Stimulated activated CD4-positive, alpha-beta T cell treated with anti-CD3 and anti-CD28 coated beads, Interleukin-4, amount 100 ng/mL, for 4 hours (primary cell): ENCODE data around the gene CACNG7.

Source experiments
- DNase-seq, 2 experiments: peaks; one replicate each; pipeline ENCODE4 v3.0.0-alpha.2; 2020

CACNG7 gene

DNA sequence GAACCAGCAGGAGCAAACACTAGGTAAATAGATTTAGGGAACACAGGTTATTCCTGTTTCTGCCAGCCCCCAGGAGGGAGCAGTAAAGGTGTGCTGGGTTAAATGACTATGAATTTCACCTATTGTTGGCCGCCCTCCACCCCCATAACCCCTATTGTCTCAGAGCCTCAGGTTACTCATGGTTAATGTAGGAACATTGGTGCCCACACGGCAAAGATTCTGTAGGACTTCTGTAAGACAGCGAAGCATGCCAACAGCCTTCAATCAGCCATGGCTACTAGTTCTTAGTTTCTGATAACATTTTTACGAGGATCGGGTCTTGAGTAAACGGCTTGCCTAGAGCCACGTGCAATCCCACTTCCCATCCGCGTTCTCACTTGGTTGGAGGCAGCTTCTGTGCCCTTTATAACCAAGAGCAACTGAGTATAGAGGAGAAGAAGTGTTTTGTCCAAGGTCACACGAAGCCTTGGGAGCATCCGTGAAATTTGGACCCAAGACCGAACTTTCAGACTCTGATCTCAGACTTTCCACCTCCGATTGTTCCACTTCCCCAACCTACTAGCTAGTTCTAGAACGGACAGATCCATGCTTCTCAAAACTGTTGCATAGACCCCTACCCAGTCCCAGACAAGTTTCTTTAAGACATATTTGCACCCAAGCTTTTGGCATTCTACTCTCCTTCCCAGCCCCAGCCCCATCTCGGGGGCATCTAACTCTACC lies 48.5 kb downstream of the CACNG7 start:
- no peak for DNase-seq

DNA sequence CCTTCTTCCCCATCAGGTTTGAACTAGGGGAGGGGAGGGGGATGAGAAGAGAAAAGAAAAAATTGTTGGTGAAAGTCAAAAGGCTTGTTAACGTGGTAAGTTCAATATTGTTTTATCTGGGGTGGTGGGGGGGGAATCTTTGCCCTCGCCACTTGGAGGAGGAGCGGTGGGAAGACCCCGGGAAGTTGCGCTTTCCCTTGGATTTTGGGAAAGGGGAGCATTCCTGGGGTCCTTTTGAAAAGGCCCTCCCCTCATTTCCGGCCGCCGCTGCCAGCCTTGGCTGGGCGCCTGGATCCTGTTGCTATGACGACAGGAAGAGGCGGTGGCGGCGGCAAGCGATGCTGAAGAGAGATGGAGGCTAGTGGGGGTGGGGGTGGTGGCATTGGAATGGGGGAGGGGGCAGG lies 49.1 kb downstream of the CACNG7 start:
- no peak for DNase-seq

DNA sequence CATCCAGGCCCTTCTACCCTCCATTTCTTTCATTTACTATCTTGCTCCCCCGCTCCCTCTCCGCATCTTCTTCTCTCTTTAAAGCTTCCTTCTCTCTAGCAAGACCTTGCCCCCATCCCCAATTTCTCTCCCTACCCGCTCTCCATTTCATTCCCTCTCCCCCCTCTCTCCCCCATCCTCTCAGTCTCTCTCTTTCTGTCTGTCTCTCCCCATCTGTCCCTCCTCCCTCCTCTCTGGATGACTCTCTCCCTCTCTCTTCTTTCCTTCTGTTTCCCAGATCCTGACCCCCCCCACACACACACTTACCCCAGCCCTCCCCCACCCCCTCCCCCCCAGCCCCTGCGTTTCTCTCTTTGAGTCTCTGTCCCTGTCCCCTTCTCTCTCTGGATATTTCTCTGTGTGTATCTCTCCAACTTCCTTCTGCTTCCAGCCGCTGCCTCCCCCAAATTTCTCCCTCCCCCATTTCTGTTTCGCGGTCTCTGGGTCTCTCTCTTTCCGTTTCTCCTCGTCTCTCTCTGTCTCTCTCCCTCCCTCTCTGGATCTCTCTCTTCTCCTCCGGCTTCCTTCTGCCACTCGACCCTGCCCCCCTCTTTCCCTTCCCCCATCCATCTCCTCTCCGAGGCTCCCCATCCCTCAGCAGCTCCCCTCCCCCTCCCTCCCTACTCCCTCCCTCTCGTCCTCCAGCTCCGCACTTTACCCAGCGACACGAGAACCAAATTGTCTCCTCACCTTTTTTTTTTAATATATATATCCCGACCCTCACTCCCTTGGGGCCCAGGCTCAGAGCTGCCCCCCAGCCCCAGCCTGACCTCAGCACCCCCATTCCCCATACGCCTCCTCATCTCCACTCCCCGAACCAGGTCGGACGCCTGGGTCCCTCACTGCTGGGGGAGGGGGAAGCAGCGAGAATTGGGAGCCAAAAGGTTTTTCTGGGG lies 50.0 kb downstream of the CACNG7 start:
- DNase-seq: no peak

DNA sequence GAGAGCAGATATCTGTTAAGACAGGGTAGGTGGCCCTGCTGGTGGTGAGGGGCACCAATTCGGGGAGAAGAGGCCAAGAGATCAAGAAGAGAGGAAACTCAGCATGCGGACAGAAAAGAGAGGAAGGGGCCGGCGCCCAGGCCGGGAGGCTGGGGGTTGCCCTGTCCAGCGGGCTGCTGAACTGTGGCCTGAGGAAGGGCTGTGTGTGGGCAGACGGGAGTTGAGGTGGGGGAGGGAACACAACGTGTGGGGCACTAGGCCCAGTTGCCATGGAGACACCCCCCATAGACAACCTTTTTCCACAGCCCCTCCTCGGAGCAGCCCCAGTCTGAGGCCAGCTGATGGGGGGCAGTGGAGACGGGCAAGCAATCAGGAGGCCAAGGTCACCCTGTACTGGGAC lies 51.1 kb downstream of the CACNG7 start:
- no peak for DNase-seq

GRCh38 chr19:53960886-53961285 lies 51.8 kb downstream of the CACNG7 start:
- no peak for DNase-seq

- no peak for DNase-seq
Measured at GRCh38 chr19:53961523-53962356, 52.7 kb downstream of the CACNG7 start.

- no peak for DNase-seq
Measured at GRCh38 chr19:53962887-53963431, 53.9 kb downstream of the CACNG7 start, which contains the start of gene CACNG8. TSS of gene CACNG8 (plus strand) at chr19:53962937.

DNA sequence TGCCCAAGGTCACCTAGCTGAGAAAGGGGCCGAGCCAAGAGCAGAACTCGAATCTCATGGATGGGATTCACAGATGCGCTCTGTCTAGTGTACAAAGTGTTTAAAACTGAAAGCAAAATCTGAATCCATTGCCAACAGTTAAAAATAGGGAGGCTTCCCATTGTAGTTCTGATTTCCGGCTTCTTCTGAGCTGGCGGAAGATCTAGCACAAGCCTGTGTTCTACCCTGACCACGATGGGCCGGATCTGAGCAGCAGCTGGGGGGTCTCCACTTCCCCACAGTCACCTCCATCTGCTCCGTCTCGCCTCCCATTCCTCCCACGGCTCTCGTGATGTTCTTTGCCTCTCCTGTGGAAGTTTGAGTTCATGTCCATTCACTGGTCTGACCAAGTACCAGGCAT lies 56.0 kb downstream of the CACNG7 start:
- no peak for DNase-seq

- no peak for DNase-seq
Measured at GRCh38 chr19:53966931-53967330, 57.9 kb downstream of the CACNG7 start.

- DNase-seq: no peak
Measured at GRCh38 chr19:53969366-53969765, 60.3 kb downstream of the CACNG7 start.

DNA sequence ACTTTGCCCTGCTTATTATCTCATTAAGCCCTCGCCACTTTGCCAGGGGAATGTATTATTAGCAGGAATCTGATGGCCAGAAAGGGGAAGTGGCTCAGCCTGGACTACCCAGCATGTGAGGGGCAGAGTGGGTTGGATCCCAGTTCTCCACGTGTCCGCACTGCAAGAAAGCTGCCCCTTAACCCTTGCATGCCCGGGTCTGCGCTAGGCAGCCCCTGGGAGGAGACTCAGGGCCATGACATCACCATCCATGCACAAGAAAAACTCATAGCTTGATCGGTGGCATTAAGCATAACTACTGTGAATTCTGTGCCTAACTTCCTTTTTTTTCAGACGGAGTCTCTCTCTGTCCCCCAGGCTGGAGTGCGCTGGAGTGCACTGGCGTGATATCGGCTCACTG lies 62.6 kb downstream of the CACNG7 start:
- no peak for DNase-seq

- peak; percentile 55 to 58 for DNase-seq
Measured at GRCh38 chr19:53977429-53977990, 68.4 kb downstream of the CACNG7 start.

GRCh38 chr19:53977991-53978731 lies 69.1 kb downstream of the CACNG7 start:
- DNase-seq: peak; percentile 24 to 33

- no peak for DNase-seq
Measured at GRCh38 chr19:53978975-53979801, 70.1 kb downstream of the CACNG7 start.

GRCh38 chr19:53980539-53981375 lies 71.7 kb downstream of the CACNG7 start:
- no peak for DNase-seq

DNA sequence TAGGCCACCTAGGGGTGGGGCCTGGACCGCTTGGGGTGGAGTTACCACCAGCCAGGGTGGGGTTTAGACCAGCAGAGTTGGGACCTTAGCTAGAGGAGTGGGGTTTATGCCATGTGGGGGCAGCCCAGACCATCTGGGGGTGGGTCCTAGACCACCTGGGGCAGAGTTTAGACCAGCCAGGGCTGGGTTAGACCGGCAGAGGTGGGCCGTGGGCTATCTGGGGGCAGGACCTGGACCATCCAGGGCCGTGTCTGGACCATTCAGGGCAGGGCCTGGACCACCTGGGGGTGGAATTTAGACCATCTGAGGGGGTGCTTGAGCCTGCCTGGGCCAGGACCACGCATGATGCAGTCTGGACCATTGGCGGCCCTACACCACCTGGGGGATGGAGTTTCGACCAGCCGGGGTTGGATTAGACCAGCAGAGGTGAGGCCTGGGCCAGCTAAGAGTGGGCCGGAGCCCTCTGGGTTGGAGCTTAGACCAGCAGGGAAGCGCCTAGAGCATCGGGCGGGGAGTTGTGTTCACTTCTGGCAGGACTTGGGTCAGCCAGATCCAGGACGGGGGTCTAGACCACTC lies 72.4 kb downstream of the CACNG7 start:
- DNase-seq: no peak

DNA sequence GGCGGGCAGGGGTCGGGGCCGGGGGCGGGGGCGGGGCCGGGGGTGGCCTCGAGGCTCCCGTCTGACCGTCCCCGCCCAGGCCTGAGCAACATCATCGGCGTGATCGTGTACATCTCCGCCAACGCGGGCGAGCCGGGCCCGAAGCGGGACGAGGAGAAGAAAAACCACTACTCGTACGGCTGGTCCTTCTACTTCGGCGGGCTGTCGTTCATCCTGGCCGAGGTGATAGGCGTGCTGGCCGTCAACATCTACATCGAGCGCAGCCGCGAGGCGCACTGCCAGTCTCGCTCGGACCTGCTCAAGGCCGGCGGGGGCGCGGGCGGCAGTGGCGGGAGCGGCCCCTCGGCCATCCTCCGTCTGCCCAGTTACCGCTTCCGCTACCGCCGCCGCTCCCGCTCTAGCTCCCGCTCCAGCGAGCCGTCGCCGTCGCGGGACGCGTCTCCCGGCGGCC lies 72.9 kb downstream of the CACNG7 start:
- DNase-seq: no peak

DNA sequence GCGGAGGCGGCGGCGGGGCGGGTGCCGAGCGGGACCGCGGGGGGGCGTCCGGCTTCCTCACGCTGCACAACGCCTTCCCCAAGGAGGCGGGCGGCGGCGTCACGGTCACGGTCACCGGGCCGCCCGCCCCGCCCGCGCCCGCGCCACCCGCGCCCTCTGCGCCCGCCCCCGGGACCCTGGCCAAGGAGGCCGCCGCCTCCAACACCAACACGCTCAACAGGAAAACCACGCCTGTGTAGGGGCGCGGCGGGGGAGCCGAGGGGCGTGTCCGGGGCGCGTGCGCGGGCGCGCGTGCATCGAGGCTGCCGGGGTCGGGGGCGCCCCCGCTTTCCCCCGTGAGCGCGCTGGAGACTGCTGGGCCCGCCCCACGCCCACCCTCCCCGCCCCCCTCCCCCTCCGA lies 73.5 kb downstream of the CACNG7 start:
- DNase-seq: peak in 1 of 2 experiments; percentile 40
